Progenitor cell of endocrine pancreas (in vitro differentiated cells): Measurements from ENCODE around the gene DOK7. TPM values are rescaled to one million over a fixed set of nuclear protein-coding genes. Genes with fewer than 3 reads are reported as not detected.

ENCODE experiments used
- DNase-seq: peaks from one replicate; pipeline ENCODE4 v3.0.0; 2021; ENCODE audit warnings: low spot score; ENCODE audit not compliant: unreplicated experiment
- H3K27ac Mint-ChIP-seq: 2 replicates; pipeline ENCODE4 v1.8.0; 2021; ENCODE audit warnings: mild to moderate bottlenecking, moderate library complexity, mixed read lengths
- H3K27me3 Mint-ChIP-seq: 2 replicates; pipeline ENCODE4 v1.8.0; 2021; ENCODE audit warnings: mixed read lengths
- H3K36me3 Mint-ChIP-seq: 2 replicates; pipeline ENCODE4 v1.8.0; 2022; ENCODE audit warnings: mixed read lengths; ENCODE audit not compliant: insufficient read depth
- H3K4me1 Mint-ChIP-seq: 2 replicates; pipeline ENCODE4 v1.8.0; 2021; ENCODE audit warnings: low read depth, mixed read lengths
- H3K4me3 Mint-ChIP-seq: 2 replicates; pipeline ENCODE4 v1.8.0; 2021; ENCODE audit warnings: low read depth, mild to moderate bottlenecking, moderate library complexity, mixed read lengths
- H3K9me3 Mint-ChIP-seq: 2 replicates; pipeline ENCODE4 v1.8.0; 2021; ENCODE audit warnings: low read depth, mixed read lengths
- CTCF ChIP-seq: fragments of 200-600 bp; sonication (generic); IDR thresholded peaks from one replicate; pipeline ENCODE4 v1.5.0; 2021; ENCODE audit warnings: antibody characterized with exemption, mild to moderate bottlenecking; ENCODE audit not compliant: unreplicated experiment
- total RNA-seq: library from RNA; stranded (reverse); gene quantifications from 2 replicates; pipeline ENCODE4 v1.2.1, GENCODE V29; 2021

Gene DOK7
- total RNA-seq, 1 donor from 2014 or later, result not detected

- H3K9me3 Mint-ChIP-seq, result no peaks in the 10 kb centered on the region
- H3K27me3 Mint-ChIP-seq, result no peaks in the 10 kb centered on the region
- no peaks in the 10 kb centered on the region for H3K4me1 Mint-ChIP-seq
- DNase-seq, result no peak
- no peak for TF ChIP-seq CTCF
- H3K36me3 Mint-ChIP-seq, result peaks cover 4% of the 10 kb centered on the region
- H3K4me3 Mint-ChIP-seq, result no peak overlapping the region
- H3K27ac Mint-ChIP-seq, result no peak overlapping the region
Measured at GRCh38 chr4:3522651-3523050, 59.5 kb downstream of the DOK7 start.

GRCh38 chr4:3523146-3523627 is 60.1 kb downstream of the DOK7 start:
- no peak for DNase-seq
- no peak for TF ChIP-seq CTCF
- peaks cover 3% of the 10 kb centered on the region for H3K36me3 Mint-ChIP-seq
- H3K27ac Mint-ChIP-seq, result no peak overlapping the region
- no peaks in the 10 kb centered on the region for H3K9me3 Mint-ChIP-seq
- no peaks in the 10 kb centered on the region for H3K4me1 Mint-ChIP-seq
- no peaks in the 10 kb centered on the region for H3K27me3 Mint-ChIP-seq
- H3K4me3 Mint-ChIP-seq, result no peak overlapping the region

- peaks cover 3% of the 10 kb centered on the region for H3K36me3 Mint-ChIP-seq
- no peaks in the 10 kb centered on the region for H3K9me3 Mint-ChIP-seq
- H3K27ac Mint-ChIP-seq, result no peak overlapping the region
- H3K4me3 Mint-ChIP-seq, result no peak overlapping the region
- no peak for TF ChIP-seq CTCF
- H3K4me1 Mint-ChIP-seq, result no peaks in the 10 kb centered on the region
- no peak for DNase-seq
- H3K27me3 Mint-ChIP-seq, result no peaks in the 10 kb centered on the region
Measured at GRCh38 chr4:3523628-3524221, 60.6 kb downstream of the DOK7 start.

GRCh38 chr4:3524349-3524748 is 61.2 kb downstream of the DOK7 start:
- H3K27me3 Mint-ChIP-seq, result no peaks in the 10 kb centered on the region
- no peak for TF ChIP-seq CTCF
- no peak overlapping the region for H3K4me3 Mint-ChIP-seq
- no peaks in the 10 kb centered on the region for H3K4me1 Mint-ChIP-seq
- no peak for DNase-seq
- H3K9me3 Mint-ChIP-seq, result no peaks in the 10 kb centered on the region
- H3K36me3 Mint-ChIP-seq, result peaks cover 3% of the 10 kb centered on the region
- no peak overlapping the region for H3K27ac Mint-ChIP-seq

GRCh38 chr4:3524920-3525319 is 61.8 kb downstream of the DOK7 start:
- H3K36me3 Mint-ChIP-seq, result peaks cover 2% of the 10 kb centered on the region
- no peaks in the 10 kb centered on the region for H3K27me3 Mint-ChIP-seq
- no peaks in the 10 kb centered on the region for H3K9me3 Mint-ChIP-seq
- TF ChIP-seq CTCF, result no peak
- H3K27ac Mint-ChIP-seq, result no peak overlapping the region
- no peak for DNase-seq
- H3K4me3 Mint-ChIP-seq, result no peak overlapping the region
- H3K4me1 Mint-ChIP-seq, result peaks cover under 1% of the 10 kb centered on the region
